Large intestine (tissue), 3 donors: ENCODE results near the gene GLB1L3. TPM values are rescaled to one million over a fixed set of nuclear protein-coding genes. Genes with fewer than 3 reads are reported as not detected.

Source experiments
- DNase-seq, 2 donors: peaks; one replicate each; pipeline versions ENCODE4 v3.0.0 to v3.0.0-alpha.2; 2013
- H3K27ac ChIP-seq: one replicate; pipeline ENCODE4 v1.5.1; 2013; ENCODE audit warnings: low read length
- H3K27me3 ChIP-seq: 2 replicates; pipeline ENCODE4 v1.6.1; 2013; ENCODE audit warnings: low read length; ENCODE audit not compliant: control insufficient read depth, insufficient read depth
- H3K36me3 ChIP-seq: 2 replicates; pipeline ENCODE4 v1.6.1; 2013; ENCODE audit warnings: low read length; ENCODE audit not compliant: control insufficient read depth, insufficient read depth
- H3K4me1 ChIP-seq: one replicate; pipeline ENCODE4 v1.6.1; 2013; ENCODE audit warnings: low read length; ENCODE audit not compliant: control insufficient read depth, insufficient read depth
- H3K4me3 ChIP-seq: one replicate; pipeline ENCODE4 v1.5.1; 2013; ENCODE audit warnings: low read length
- H3K9me3 ChIP-seq: one replicate; pipeline ENCODE4 v1.6.1; 2013; ENCODE audit warnings: mild to moderate bottlenecking, low read depth, low read length, moderate library complexity; ENCODE audit not compliant: control insufficient read depth
- WGBS: methylation state at CpG from one replicate; pipeline ENCODE4 v1.1.5; 2013; ENCODE audit warnings: low lambda C conversion rate; ENCODE audit not compliant: insufficient coverage; 5-methylcytosine and 5-hydroxymethylcytosine counted together
- polyA plus RNA-seq: library from polyadenylated mRNA; unstranded; fragments of 120-200 nt; gene quantifications from one replicate; pipeline ENCODE4 v1.2.1, GENCODE V29; 2013

The GLB1L3 gene
- polyA plus RNA-seq, 1 donor = 0.04 TPM

GRCh38 chr11:134355656-134356055, 79.5 kb downstream of the GLB1L3 start:
- H3K4me1 ChIP-seq = no peaks in the 10 kb centered on the region
- no peaks in the 10 kb centered on the region for H3K9me3 ChIP-seq
- no peak for DNase-seq
- no peaks in the 10 kb centered on the region for H3K27me3 ChIP-seq
- H3K27ac ChIP-seq = no peak overlapping the region
- no peak overlapping the region for H3K4me3 ChIP-seq
- no CpG with 5 or more reads among the region's 5 CpGs for WGBS
- H3K36me3 ChIP-seq = no peaks in the 10 kb centered on the region

- Histone ChIP-seq H3K27ac (no peak overlapping the region), H3K27me3 (no peaks in the 10 kb centered on the region), H3K4me3 (no peak overlapping the region), H3K9me3 (no peaks in the 10 kb centered on the region), H3K4me1 (no peaks in the 10 kb centered on the region), H3K36me3 (no peaks in the 10 kb centered on the region)
- WGBS = no CpG with 5 or more reads among the region's 21 CpGs
- DNase-seq = no peak
These were observed 80.7 kb downstream of the GLB1L3 start for GRCh38 chr11:134356656-134357544.

GRCh38 chr11:134357545-134357839, 81.3 kb downstream of the GLB1L3 start:
- Histone ChIP-seq H3K27ac (no peak overlapping the region), H3K4me1 (no peaks in the 10 kb centered on the region), H3K9me3 (no peaks in the 10 kb centered on the region), H3K27me3 (no peaks in the 10 kb centered on the region), H3K36me3 (no peaks in the 10 kb centered on the region), H3K4me3 (no peak overlapping the region)
- no CpG with 5 or more reads among the region's 8 CpGs for WGBS
- DNase-seq = no peak

- WGBS = no CpG with 5 or more reads among the region's 27 CpGs
- Histone ChIP-seq H3K36me3 (no peaks in the 10 kb centered on the region), H3K4me3 (no peak overlapping the region), H3K4me1 (no peaks in the 10 kb centered on the region), H3K9me3 (no peaks in the 10 kb centered on the region), H3K27me3 (no peaks in the 10 kb centered on the region), H3K27ac (no peak overlapping the region)
- no peak for DNase-seq
These were observed 82.1 kb downstream of the GLB1L3 start for GRCh38 chr11:134358165-134358855.

- no peak overlapping the region for H3K4me3 ChIP-seq
- no peaks in the 10 kb centered on the region for H3K27me3 ChIP-seq
- no CpG with 5 or more reads among the region's 18 CpGs for WGBS
- DNase-seq = no peak
- no peak overlapping the region for H3K27ac ChIP-seq
- H3K4me1 ChIP-seq = no peaks in the 10 kb centered on the region
- H3K9me3 ChIP-seq = no peaks in the 10 kb centered on the region
- H3K36me3 ChIP-seq = no peaks in the 10 kb centered on the region
These were observed 82.8 kb downstream of the GLB1L3 start for GRCh38 chr11:134358856-134359490.

GRCh38 chr11:134359646-134360045, 83.5 kb downstream of the GLB1L3 start:
- WGBS = 93% methylated on average over 3 of the region's 10 CpGs
- no peaks in the 10 kb centered on the region for H3K36me3 ChIP-seq
- DNase-seq = no peak
- H3K9me3 ChIP-seq = no peaks in the 10 kb centered on the region
- no peaks in the 10 kb centered on the region for H3K27me3 ChIP-seq
- H3K4me3 ChIP-seq = no peak overlapping the region
- no peaks in the 10 kb centered on the region for H3K4me1 ChIP-seq
- H3K27ac ChIP-seq = no peak overlapping the region

- no peak overlapping the region for H3K4me3 ChIP-seq
- H3K27ac ChIP-seq = no peak overlapping the region
- WGBS = 72% methylated on average over 4 of the region's 30 CpGs
- peak; percentile 68 to 76 for DNase-seq
- no peaks in the 10 kb centered on the region for H3K9me3 ChIP-seq
- H3K36me3 ChIP-seq = no peaks in the 10 kb centered on the region
- no peaks in the 10 kb centered on the region for H3K4me1 ChIP-seq
- no peaks in the 10 kb centered on the region for H3K27me3 ChIP-seq
These were observed 84.1 kb downstream of the GLB1L3 start for GRCh38 chr11:134360050-134360835.

- 90% methylated on average over 2 of the region's 26 CpGs for WGBS
- Histone ChIP-seq H3K27me3 (no peaks in the 10 kb centered on the region), H3K4me3 (no peak overlapping the region), H3K4me1 (no peaks in the 10 kb centered on the region), H3K27ac (no peak overlapping the region), H3K36me3 (no peaks in the 10 kb centered on the region), H3K9me3 (no peaks in the 10 kb centered on the region)
- no peak for DNase-seq
These were observed 85.5 kb downstream of the GLB1L3 start for GRCh38 chr11:134361661-134362060.

- H3K27ac ChIP-seq = no peak overlapping the region
- no peak overlapping the region for H3K4me3 ChIP-seq
- H3K9me3 ChIP-seq = no peaks in the 10 kb centered on the region
- H3K27me3 ChIP-seq = no peaks in the 10 kb centered on the region
- H3K4me1 ChIP-seq = no peaks in the 10 kb centered on the region
- H3K36me3 ChIP-seq = no peaks in the 10 kb centered on the region
- 88% methylated on average over 3 of the region's 32 CpGs for WGBS
- no peak for DNase-seq
These were observed 86.2 kb downstream of the GLB1L3 start for GRCh38 chr11:134362192-134362901.
